Gastrocnemius medialis (tissue), 4 donors: ENCODE results near the gene REXO5.

Source experiments
- CTCF ChIP-seq, 5 experiments: fragments of 450-650 bp in 3 of 5; fragments of 200-600 bp in 2 of 5; sonication (generic) in 2 of 5; IDR thresholded peaks in 4 of 5; conservative IDR thresholded peaks in 1 of 5; 1 replicate in 4 of 5; 2 replicates in 1 of 5; pipeline ENCODE4 v1.5.1; 2016 to 2019; ENCODE audit warnings: antibody characterized with exemption in 5 of 5, mild to moderate bottlenecking in 3 of 5, moderate library complexity in 3 of 5
- POLR2A ChIP-seq, 2 donors: fragments of 450-650 bp; IDR thresholded peaks; one replicate each; pipeline ENCODE4 v1.6.1; 2017; ENCODE audit warnings: antibody characterized with exemption in 2 of 2, mild to moderate bottlenecking in 2 of 2, moderate library complexity in 2 of 2

GRCh38 chr16:20878682-20879147 is 72.4 kb downstream of the REXO5 start:
- no peak for TF ChIP-seq CTCF (IDR thresholded peaks at IDR 0.05 in 4 of 5, conservative IDR thresholded peaks at IDR 0.05 in 1 of 5)
- TF ChIP-seq POLR2A (IDR thresholded peaks at IDR 0.05) = no peak
